ENCODE data around the gene OTOG.
A peak's percentile ranks its signal among the peaks of the same experiment; 100 is the strongest.

OTOG gene

DNA sequence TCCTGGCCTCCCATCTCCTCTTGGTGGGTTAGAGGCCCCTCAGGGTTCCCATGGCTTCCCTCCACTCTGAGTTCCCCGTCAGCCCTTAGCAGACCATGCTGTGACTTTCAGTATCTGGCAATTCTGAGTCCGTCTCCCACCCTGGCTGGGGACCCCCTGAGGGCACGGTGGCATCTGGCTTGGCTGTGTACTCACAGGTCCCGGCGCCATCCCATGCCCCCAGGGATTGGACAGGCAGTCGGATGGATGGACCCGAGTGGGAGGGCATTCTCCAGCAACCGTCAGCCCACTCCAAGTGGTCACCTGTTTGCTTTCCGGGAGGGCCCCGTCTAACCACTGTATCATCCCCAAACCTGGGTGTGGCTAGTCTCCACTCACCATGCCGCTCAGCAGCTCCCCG lies 46.4 kb upstream of the OTOG start:
- Histone ChIP-seq H3K79me2 (ENCODE audit: low read length) (no peaks in the 10 kb centered on the region), H3K36me3 (replicated peaks; ENCODE audit: insufficient read depth, low read length) (no peaks in the 10 kb centered on the region), H3K4me2 (ENCODE audit: low read depth, low read length) (no peak overlapping the region), H4K20me1 (ENCODE audit: insufficient read depth, low read length) (no peaks in the 10 kb centered on the region), H2AFZ (ENCODE audit: low read length) (no peak overlapping the region), H3K27ac (ENCODE audit: low read length) (no peak overlapping the region), H3K4me3 (ENCODE audit: low read length) (no peak overlapping the region), H3K9ac (ENCODE audit: low read length) (no peak overlapping the region), H3K9me2 (replicated peaks; ENCODE audit: insufficient read depth, low read length) (no peaks in the 10 kb centered on the region), H3K9me3 (replicated peaks; ENCODE audit: insufficient read depth, low read length) (no peaks in the 10 kb centered on the region), H3K27me3 (replicated peaks; ENCODE audit: insufficient read depth, low read length) (peaks cover 18% of the 10 kb centered on the region), H3F3A (ENCODE audit: insufficient read depth, low read length) (no peaks in the 10 kb centered on the region), H3K4me1 (ENCODE audit: low read length) (no peaks in the 10 kb centered on the region)
- DNase-seq: no peak
- TF ChIP-seq, protein P1, sequence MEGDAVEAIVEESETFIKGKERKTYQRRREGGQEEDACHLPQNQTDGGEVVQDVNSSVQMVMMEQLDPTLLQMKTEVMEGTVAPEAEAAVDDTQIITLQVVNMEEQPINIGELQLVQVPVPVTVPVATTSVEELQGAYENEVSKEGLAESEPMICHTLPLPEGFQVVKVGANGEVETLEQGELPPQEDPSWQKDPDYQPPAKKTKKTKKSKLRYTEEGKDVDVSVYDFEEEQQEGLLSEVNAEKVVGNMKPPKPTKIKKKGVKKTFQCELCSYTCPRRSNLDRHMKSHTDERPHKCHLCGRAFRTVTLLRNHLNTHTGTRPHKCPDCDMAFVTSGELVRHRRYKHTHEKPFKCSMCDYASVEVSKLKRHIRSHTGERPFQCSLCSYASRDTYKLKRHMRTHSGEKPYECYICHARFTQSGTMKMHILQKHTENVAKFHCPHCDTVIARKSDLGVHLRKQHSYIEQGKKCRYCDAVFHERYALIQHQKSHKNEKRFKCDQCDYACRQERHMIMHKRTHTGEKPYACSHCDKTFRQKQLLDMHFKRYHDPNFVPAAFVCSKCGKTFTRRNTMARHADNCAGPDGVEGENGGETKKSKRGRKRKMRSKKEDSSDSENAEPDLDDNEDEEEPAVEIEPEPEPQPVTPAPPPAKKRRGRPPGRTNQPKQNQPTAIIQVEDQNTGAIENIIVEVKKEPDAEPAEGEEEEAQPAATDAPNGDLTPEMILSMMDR (IDR thresholded peaks at IDR 0.05; ENCODE audit: low read length): no peak
- no peak for TF ChIP-seq EZH2 (optimal IDR thresholded peaks at IDR 0.05; ENCODE audit: low read depth, low read length)
- no peak for TF ChIP-seq EZH2phosphoT487 (IDR thresholded peaks at IDR 0.05; ENCODE audit: low read length)

DNA sequence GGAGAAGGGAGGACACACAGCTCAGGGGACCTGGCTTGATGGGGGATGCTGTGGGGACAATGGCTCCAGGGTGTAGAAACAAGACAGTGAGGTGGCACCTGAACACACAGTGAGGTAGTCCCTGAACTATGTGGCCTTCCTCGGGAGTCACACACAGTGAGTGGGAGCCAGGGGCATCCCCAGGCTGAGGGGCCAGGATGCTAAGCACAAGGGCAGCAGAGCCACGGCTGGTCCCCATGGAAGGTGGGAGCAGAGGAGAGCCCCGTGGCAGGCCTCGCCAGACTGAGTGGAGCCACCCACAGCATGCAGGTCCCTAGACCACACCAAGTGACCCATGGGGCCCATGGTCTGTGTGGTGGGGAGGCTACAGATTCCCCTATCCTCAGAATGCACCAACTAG lies 44.4 kb upstream of the OTOG start:
- H3K9me2 ChIP-seq (replicated peaks; ENCODE audit: insufficient read depth, low read length): no peaks in the 10 kb centered on the region
- H2AFZ ChIP-seq (ENCODE audit: low read length): no peak overlapping the region
- H4K20me1 ChIP-seq (ENCODE audit: insufficient read depth, low read length): no peaks in the 10 kb centered on the region
- H3K27me3 ChIP-seq (replicated peaks; ENCODE audit: insufficient read depth, low read length): peaks cover 16% of the 10 kb centered on the region
- no peak overlapping the region for H3K9ac ChIP-seq (ENCODE audit: low read length)
- H3K4me2 ChIP-seq (ENCODE audit: low read depth, low read length): no peak overlapping the region
- no peaks in the 10 kb centered on the region for H3F3A ChIP-seq (ENCODE audit: insufficient read depth, low read length)
- no peaks in the 10 kb centered on the region for H3K9me3 ChIP-seq (replicated peaks; ENCODE audit: insufficient read depth, low read length)
- no peaks in the 10 kb centered on the region for H3K36me3 ChIP-seq (replicated peaks; ENCODE audit: insufficient read depth, low read length)
- no peak for DNase-seq
- no peak overlapping the region for H3K27ac ChIP-seq (ENCODE audit: low read length)
- H3K4me3 ChIP-seq (ENCODE audit: low read length): no peak overlapping the region
- H3K4me1 ChIP-seq (ENCODE audit: low read length): no peaks in the 10 kb centered on the region
- no peaks in the 10 kb centered on the region for H3K79me2 ChIP-seq (ENCODE audit: low read length)
- no peak for TF ChIP-seq EZH2 (optimal IDR thresholded peaks at IDR 0.05; ENCODE audit: low read depth, low read length)

DNA sequence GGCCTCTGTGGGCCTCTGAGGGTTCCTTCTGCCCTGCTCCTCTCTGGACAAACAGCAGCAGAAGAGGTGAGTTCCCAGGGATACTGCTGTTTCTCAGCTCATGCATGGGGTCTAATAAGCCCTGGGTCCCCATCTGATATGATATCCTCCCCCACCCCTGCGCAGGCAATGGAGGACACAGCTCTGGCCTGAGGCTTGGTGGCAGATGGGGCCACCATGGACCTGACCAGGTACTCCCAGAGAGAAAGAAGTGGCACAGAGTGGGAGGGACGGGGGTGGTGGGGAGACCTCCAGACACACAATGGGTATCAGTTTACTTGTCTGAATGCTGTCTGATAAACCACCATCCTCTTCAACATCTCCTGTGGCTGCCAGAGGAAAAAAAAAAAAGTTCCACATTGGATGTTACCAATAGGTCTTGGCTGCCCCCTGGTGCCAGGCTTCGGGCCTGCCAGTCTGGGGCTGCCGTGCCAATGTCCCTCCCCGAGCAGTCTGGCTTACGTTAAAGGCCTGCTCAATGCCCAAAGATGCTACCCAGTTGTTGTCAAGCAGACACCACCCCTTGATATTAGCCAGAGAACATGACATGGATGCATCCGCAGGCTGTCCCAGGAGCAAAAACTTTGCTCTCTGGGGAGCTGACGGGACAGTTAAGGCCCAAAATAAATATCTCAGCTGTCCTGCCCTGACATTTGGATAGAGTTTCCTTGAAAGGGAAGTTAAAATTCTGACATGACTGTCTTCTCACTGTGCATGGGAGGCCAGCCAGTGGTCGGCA lies 42.5 kb upstream of the OTOG start:
- Histone ChIP-seq H3K9me2 (replicated peaks; ENCODE audit: insufficient read depth, low read length) (no peaks in the 10 kb centered on the region), H3K4me2 (ENCODE audit: low read depth, low read length) (no peak overlapping the region), H3K9ac (ENCODE audit: low read length) (no peak overlapping the region), H2AFZ (ENCODE audit: low read length) (no peak overlapping the region), H3F3A (ENCODE audit: insufficient read depth, low read length) (no peaks in the 10 kb centered on the region), H3K79me2 (ENCODE audit: low read length) (no peaks in the 10 kb centered on the region), H3K27ac (ENCODE audit: low read length) (no peak overlapping the region), H3K9me3 (replicated peaks; ENCODE audit: insufficient read depth, low read length) (no peaks in the 10 kb centered on the region), H3K4me3 (ENCODE audit: low read length) (no peak overlapping the region), H4K20me1 (ENCODE audit: insufficient read depth, low read length) (no peaks in the 10 kb centered on the region), H3K27me3 (replicated peaks; ENCODE audit: insufficient read depth, low read length) (peaks cover 16% of the 10 kb centered on the region), H3K4me1 (ENCODE audit: low read length) (no peaks in the 10 kb centered on the region), H3K36me3 (replicated peaks; ENCODE audit: insufficient read depth, low read length) (no peaks in the 10 kb centered on the region)
- TF ChIP-seq, protein P1 (IDR thresholded peaks at IDR 0.05; ENCODE audit: low read length): peak; percentile 90
- no peak for TF ChIP-seq EZH2 (optimal IDR thresholded peaks at IDR 0.05; ENCODE audit: low read depth, low read length)
- no peak for TF ChIP-seq EZH2phosphoT487 (IDR thresholded peaks at IDR 0.05; ENCODE audit: low read length)
- peak; percentile 65 for DNase-seq

DNA sequence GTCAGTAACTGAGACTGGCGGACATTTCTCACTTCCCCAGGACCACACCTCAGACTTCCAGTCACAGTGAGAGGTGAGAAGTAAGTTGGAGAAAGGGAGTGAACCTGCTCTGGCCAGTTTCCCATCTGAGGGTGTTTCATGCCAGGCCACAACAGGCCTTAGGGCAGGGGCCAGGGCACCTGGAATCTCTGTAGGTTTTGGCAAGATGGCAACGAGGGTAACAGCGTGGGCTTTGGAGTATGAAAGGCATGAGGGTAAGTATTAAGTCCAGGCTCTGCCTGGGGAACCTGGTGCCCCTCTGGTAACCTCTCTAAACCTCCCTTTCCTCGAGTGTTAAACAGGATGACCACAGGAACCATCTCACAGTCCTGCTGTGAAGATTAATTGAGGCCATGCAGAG lies 41.9 kb upstream of the OTOG start:
- no peak for DNase-seq
- H3K9me2 ChIP-seq (replicated peaks; ENCODE audit: insufficient read depth, low read length): no peaks in the 10 kb centered on the region
- H3K4me3 ChIP-seq (ENCODE audit: low read length): no peak overlapping the region
- no peak overlapping the region for H3K9ac ChIP-seq (ENCODE audit: low read length)
- H3K27ac ChIP-seq (ENCODE audit: low read length): no peak overlapping the region
- H3K79me2 ChIP-seq (ENCODE audit: low read length): no peaks in the 10 kb centered on the region
- H2AFZ ChIP-seq (ENCODE audit: low read length): no peak overlapping the region
- no peaks in the 10 kb centered on the region for H4K20me1 ChIP-seq (ENCODE audit: insufficient read depth, low read length)
- no peaks in the 10 kb centered on the region for H3K36me3 ChIP-seq (replicated peaks; ENCODE audit: insufficient read depth, low read length)
- H3K27me3 ChIP-seq (replicated peaks; ENCODE audit: insufficient read depth, low read length): peaks cover 10% of the 10 kb centered on the region
- no peaks in the 10 kb centered on the region for H3K4me1 ChIP-seq (ENCODE audit: low read length)
- no peak overlapping the region for H3K4me2 ChIP-seq (ENCODE audit: low read depth, low read length)
- no peaks in the 10 kb centered on the region for H3F3A ChIP-seq (ENCODE audit: insufficient read depth, low read length)
- H3K9me3 ChIP-seq (replicated peaks; ENCODE audit: insufficient read depth, low read length): no peaks in the 10 kb centered on the region
- no peak for TF ChIP-seq EZH2phosphoT487 (IDR thresholded peaks at IDR 0.05; ENCODE audit: low read length)
- no peak for TF ChIP-seq EZH2 (optimal IDR thresholded peaks at IDR 0.05; ENCODE audit: low read depth, low read length)
- TF ChIP-seq, protein P1 (IDR thresholded peaks at IDR 0.05; ENCODE audit: low read length): no peak
